ENCODE data around the gene LRRC9.

DNA sequence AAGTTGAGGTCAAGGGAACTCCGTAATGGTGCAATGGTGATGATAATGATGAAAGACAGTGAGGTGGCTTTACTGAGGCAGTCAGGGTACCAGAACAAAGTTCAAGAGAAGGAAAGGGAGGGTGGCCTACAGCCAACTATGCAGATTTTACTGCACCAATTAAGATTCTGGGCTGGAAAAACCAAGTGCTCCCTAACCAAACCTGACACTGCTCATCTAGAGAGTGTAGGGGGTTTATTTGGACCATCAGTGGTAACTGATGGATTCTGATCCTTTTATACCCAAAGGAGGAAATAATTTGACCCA, 387 bp downstream of the LRRC9 start:
- TF ChIP-seq, protein P1, sequence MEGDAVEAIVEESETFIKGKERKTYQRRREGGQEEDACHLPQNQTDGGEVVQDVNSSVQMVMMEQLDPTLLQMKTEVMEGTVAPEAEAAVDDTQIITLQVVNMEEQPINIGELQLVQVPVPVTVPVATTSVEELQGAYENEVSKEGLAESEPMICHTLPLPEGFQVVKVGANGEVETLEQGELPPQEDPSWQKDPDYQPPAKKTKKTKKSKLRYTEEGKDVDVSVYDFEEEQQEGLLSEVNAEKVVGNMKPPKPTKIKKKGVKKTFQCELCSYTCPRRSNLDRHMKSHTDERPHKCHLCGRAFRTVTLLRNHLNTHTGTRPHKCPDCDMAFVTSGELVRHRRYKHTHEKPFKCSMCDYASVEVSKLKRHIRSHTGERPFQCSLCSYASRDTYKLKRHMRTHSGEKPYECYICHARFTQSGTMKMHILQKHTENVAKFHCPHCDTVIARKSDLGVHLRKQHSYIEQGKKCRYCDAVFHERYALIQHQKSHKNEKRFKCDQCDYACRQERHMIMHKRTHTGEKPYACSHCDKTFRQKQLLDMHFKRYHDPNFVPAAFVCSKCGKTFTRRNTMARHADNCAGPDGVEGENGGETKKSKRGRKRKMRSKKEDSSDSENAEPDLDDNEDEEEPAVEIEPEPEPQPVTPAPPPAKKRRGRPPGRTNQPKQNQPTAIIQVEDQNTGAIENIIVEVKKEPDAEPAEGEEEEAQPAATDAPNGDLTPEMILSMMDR (IDR thresholded peaks at IDR 0.05) = no peak
- TF ChIP-seq POLR2AphosphoS5 (IDR thresholded peaks at IDR 0.05) (no peak), POLR2A (IDR thresholded peaks at IDR 0.05) (no peak)

Measured in gastroesophageal sphincter (tissue), 3 donors.